ENCODE data around the gene SP2. TPM values are rescaled to one million over a fixed set of nuclear protein-coding genes. Genes with fewer than 3 reads are reported as not detected.
"Not testable (repeated sequence)": the region's sequence is repeated elsewhere in the genome, so short reads cannot be mapped to it uniquely, and the experiment has no call there.

SP2 gene
- total RNA-seq, 1 donor from 2014 or later = 1.6 TPM

- H3K27ac Mint-ChIP-seq = no peak overlapping the region
- H3F3A ChIP-seq (ENCODE audit: low read depth) = no peaks in the 10 kb centered on the region
- TF ChIP-seq CTCF (IDR thresholded peaks at IDR 0.05) (no peak), EZH2 (IDR thresholded peaks at IDR 0.05) (no peak), EZH2phosphoT487 (IDR thresholded peaks at IDR 0.05) (no peak)
- H3K9me3 Mint-ChIP-seq = no peaks in the 10 kb centered on the region
- H3K9me3 ChIP-seq (ENCODE audit: low read depth) = no peaks in the 10 kb centered on the region
- H3K4me1 Mint-ChIP-seq = no peaks in the 10 kb centered on the region
- H3K27me3 Mint-ChIP-seq (ENCODE audit: insufficient read depth, low read depth) = peaks cover 6% of the 10 kb centered on the region
- H2AFZ ChIP-seq (replicated peaks) = no peak overlapping the region
- no peak for DNase-seq (ENCODE audit: low spot score)
- no peaks in the 10 kb centered on the region for H3K79me2 ChIP-seq (ENCODE audit: low read depth)
- no peak overlapping the region for H3K4me3 Mint-ChIP-seq
- no peak overlapping the region for H3K9ac ChIP-seq
- no peak overlapping the region for H3K27ac ChIP-seq
- no peaks in the 10 kb centered on the region for H3K4me1 ChIP-seq
- H3K4me3 ChIP-seq = no peak overlapping the region
- H4K20me1 ChIP-seq (ENCODE audit: low read depth) = no peaks in the 10 kb centered on the region
- no peaks in the 10 kb centered on the region for H3K27me3 ChIP-seq
- peaks cover 20% of the 10 kb centered on the region for H3K36me3 Mint-ChIP-seq
- H3K4me2 ChIP-seq = no peak overlapping the region
- no peaks in the 10 kb centered on the region for H3K36me3 ChIP-seq
Observed at GRCh38 chr17:47918006-47918405, 22.0 kb downstream of the SP2 start.

GRCh38 chr17:47918991-47919390 lies 23.0 kb downstream of the SP2 start:
- H3K36me3 Mint-ChIP-seq = peaks cover 20% of the 10 kb centered on the region
- Histone ChIP-seq H3K27me3 (no peaks in the 10 kb centered on the region), H3K27ac (no peak overlapping the region), H3K9me3 (ENCODE audit: low read depth) (no peaks in the 10 kb centered on the region), H2AFZ (replicated peaks) (no peak overlapping the region), H3K4me1 (no peaks in the 10 kb centered on the region), H4K20me1 (ENCODE audit: low read depth) (no peaks in the 10 kb centered on the region), H3F3A (ENCODE audit: low read depth) (no peaks in the 10 kb centered on the region), H3K9ac (no peak overlapping the region), H3K36me3 (no peaks in the 10 kb centered on the region), H3K4me2 (no peak overlapping the region), H3K79me2 (ENCODE audit: low read depth) (no peaks in the 10 kb centered on the region), H3K4me3 (no peak overlapping the region)
- no peak overlapping the region for H3K4me3 Mint-ChIP-seq
- no peak overlapping the region for H3K27ac Mint-ChIP-seq
- DNase-seq (ENCODE audit: low spot score) = no peak
- H3K4me1 Mint-ChIP-seq = no peaks in the 10 kb centered on the region
- H3K27me3 Mint-ChIP-seq (ENCODE audit: insufficient read depth, low read depth) = peaks cover 7% of the 10 kb centered on the region
- TF ChIP-seq EZH2 (IDR thresholded peaks at IDR 0.05) = no peak
- TF ChIP-seq EZH2phosphoT487 (IDR thresholded peaks at IDR 0.05) = no peak
- no peak for TF ChIP-seq CTCF (IDR thresholded peaks at IDR 0.05)
- H3K9me3 Mint-ChIP-seq = no peaks in the 10 kb centered on the region

GRCh38 chr17:47919889-47920288 lies 23.9 kb downstream of the SP2 start:
- not testable (repeated sequence) for H3K27me3 Mint-ChIP-seq (ENCODE audit: insufficient read depth, low read depth); H4K20me1 ChIP-seq (ENCODE audit: low read depth); H3K4me3 ChIP-seq; H3K4me3 Mint-ChIP-seq; H3K79me2 ChIP-seq (ENCODE audit: low read depth); DNase-seq (ENCODE audit: low spot score); H3K9me3 ChIP-seq (ENCODE audit: low read depth); H3K9me3 Mint-ChIP-seq; H3K4me1 ChIP-seq; H3K27ac ChIP-seq; H3K9ac ChIP-seq; H3K36me3 ChIP-seq; H3K4me2 ChIP-seq; H3K27me3 ChIP-seq; H3F3A ChIP-seq (ENCODE audit: low read depth); H3K27ac Mint-ChIP-seq; H2AFZ ChIP-seq (replicated peaks); H3K4me1 Mint-ChIP-seq
- H3K36me3 Mint-ChIP-seq = peaks cover 19% of the 10 kb centered on the region

GRCh38 chr17:47924785-47925677 lies 29.0 kb downstream of the SP2 start:
- H3K9ac ChIP-seq = no peak overlapping the region
- no peaks in the 10 kb centered on the region for H3K79me2 ChIP-seq (ENCODE audit: low read depth)
- no peaks in the 10 kb centered on the region for H3K4me1 ChIP-seq
- no peak overlapping the region for H3K4me3 Mint-ChIP-seq
- H3K9me3 ChIP-seq (ENCODE audit: low read depth) = no peaks in the 10 kb centered on the region
- no peak overlapping the region for H3K4me3 ChIP-seq
- DNase-seq (ENCODE audit: low spot score) = no peak
- no peak for TF ChIP-seq CTCF (IDR thresholded peaks at IDR 0.05)
- no peak overlapping the region for H3K4me2 ChIP-seq
- H3K27me3 Mint-ChIP-seq (ENCODE audit: insufficient read depth, low read depth) = peaks cover 7% of the 10 kb centered on the region
- peaks cover 21% of the 10 kb centered on the region for H3K36me3 Mint-ChIP-seq
- peaks cover 5% of the 10 kb centered on the region for H3K4me1 Mint-ChIP-seq
- H2AFZ ChIP-seq (replicated peaks) = no peak overlapping the region
- no peak overlapping the region for H3K27ac ChIP-seq
- H3K36me3 ChIP-seq = no peaks in the 10 kb centered on the region
- H3K27ac Mint-ChIP-seq = no peak overlapping the region
- H3F3A ChIP-seq (ENCODE audit: low read depth) = no peaks in the 10 kb centered on the region
- no peaks in the 10 kb centered on the region for H4K20me1 ChIP-seq (ENCODE audit: low read depth)
- no peaks in the 10 kb centered on the region for H3K27me3 ChIP-seq
- no peaks in the 10 kb centered on the region for H3K9me3 Mint-ChIP-seq

Measured in neural progenitor cell (in vitro differentiated cells).